ENCODE results near the gene FAU. TPM values are rescaled to one million over a fixed set of nuclear protein-coding genes. Genes with fewer than 3 reads are reported as not detected.
A peak's percentile ranks its signal among the peaks of the same experiment; 100 is the strongest.
"Not testable (repeated sequence)": the region's sequence is repeated elsewhere in the genome, so short reads cannot be mapped to it uniquely, and the experiment has no call there.

FAU gene
- polyA plus RNA-seq, 3 donors = 528 to 810 (median 808) TPM

DNA sequence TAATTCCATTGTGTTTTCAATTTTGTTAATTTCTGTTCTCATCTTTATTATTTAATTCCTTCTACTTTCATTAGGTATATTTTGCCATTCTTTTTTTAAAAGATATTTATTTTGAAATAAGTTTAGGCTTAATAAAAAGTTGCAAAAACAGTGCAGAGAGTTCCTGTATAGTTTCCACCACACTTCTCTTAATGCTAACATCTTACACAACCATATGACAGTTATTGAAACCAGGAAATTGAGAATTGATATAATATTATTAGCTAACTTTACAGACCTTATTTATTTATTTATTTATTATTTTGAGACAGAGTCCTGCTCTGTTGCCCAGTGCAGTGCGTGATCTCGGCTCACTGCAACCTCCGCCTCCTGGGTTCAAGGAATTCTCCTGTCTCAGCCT lies 34.3 kb upstream of the FAU start:
- no peak for DNase-seq (ENCODE audit: extremely low read depth in 1 of 11, low read depth in 9 of 11, low spot score in 4 of 11)

DNA sequence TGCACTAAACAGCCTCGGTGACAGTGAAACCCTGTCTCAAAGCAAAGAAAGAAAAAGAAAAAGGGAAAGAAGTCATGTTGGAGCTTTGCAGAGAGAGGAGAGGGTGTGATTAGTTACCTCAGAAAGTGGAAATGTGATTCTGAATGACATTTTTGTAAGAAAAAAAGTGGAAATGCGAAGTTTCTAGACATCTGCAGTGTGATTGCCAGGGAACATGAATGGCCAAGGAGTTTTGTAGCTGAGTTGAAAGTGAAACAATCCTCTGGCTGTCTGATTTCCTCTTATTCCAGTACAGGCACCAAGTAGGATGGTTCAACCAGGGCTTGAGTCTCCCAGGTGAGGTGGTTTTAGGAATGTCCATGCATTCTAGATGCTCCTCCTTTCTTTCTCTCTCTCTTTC lies 30.2 kb upstream of the FAU start:
- DNase-seq (ENCODE audit: extremely low read depth in 1 of 11, low read depth in 9 of 11, low spot score in 4 of 11) = no peak

- no peak for DNase-seq (ENCODE audit: extremely low read depth in 1 of 11, low read depth in 9 of 11, low spot score in 4 of 11)
These were observed 29.5 kb upstream of the FAU start for GRCh38 chr11:65151331-65151899.

DNA sequence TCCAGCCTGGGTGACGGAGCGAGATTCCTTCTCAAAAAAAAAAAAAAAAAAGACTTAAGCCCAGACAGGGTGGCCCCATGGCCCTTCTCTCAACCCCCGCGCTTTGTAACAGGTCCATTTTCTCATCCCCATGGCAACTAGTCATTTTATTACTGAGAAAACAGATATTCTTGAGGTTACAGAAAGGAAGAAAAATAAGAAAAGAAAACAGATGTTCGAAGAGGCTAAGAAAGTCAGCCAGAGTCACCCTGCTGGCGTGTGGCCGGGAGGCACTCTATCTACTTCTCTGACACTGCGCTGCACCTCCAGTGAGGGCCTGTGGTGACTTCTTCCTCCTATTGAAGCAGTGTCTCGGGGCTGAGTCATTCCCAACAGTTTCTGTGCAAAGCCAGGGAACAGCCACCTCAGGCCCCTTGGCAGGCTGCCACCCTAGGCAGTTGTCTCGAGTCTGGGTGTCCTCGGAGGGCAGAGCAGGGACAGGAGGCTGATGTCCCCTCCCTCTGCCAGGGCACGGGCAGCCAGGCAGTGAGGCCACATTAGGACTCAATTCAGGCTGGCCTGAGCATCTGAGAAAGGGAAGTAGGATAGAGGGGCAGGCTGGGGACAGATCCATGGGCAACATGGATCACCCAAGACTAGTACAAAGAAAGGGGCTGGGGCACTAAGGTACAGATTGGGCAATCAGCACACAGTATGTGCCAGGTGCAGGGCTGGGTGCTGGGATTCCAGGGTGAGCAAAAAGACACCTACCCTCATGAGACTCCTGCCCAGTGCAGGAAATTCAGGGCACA lies 28.8 kb upstream of the FAU start:
- DNase-seq (ENCODE audit: extremely low read depth in 1 of 11, low read depth in 9 of 11, low spot score in 4 of 11) = peak in 2 of 11 donors; percentile 35 to 52

- not testable (repeated sequence) for DNase-seq (ENCODE audit: extremely low read depth in 1 of 11, low read depth in 9 of 11, low spot score in 4 of 11)
These were observed 28.2 kb upstream of the FAU start for GRCh38 chr11:65150131-65150508.

- no peak for DNase-seq (ENCODE audit: extremely low read depth in 1 of 11, low read depth in 9 of 11, low spot score in 4 of 11)
These were observed 26.7 kb upstream of the FAU start for GRCh38 chr11:65148657-65149056.

DNA sequence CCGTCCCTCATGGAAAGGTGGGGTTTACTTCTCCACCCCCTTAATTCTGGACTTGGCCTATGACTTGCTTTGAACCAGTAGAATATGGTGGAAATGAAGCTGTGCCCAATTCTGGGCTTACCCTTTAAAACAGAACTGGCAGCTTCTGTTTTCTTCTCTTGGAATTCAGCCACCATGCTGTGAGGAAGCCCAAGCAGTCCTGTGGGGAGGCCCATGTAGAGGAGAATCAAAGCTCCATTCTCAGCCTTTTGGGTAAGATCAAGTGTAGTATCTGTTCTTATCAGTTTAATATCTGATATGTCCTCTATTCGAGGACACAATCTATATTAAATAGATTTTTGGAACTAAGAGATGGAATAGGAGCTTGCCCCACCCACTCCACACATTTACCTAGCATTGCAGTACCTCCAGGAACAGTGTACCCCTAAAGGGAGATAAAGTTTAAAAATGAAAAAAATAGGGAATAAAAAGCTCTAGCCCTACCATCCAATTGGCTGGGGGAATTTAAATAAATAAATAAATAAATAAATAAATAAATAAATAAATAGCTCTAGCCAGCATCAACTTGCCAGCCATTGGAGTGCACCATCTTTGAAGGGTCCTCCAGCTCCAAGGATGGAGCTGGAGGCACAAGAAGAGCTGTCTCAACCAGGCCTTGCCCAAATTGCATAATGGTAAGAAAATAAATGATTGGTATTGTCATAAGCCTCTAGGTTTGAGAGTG lies 25.6 kb upstream of the FAU start:
- no peak for DNase-seq (ENCODE audit: extremely low read depth in 1 of 11, low read depth in 9 of 11, low spot score in 4 of 11)

GRCh38 chr11:65141896-65142494 lies 20.1 kb upstream of the FAU start:
- DNase-seq (ENCODE audit: extremely low read depth in 1 of 11, low read depth in 9 of 11, low spot score in 4 of 11) = no peak

- DNase-seq (ENCODE audit: extremely low read depth in 1 of 11, low read depth in 9 of 11, low spot score in 4 of 11) = no peak
These were observed 14.7 kb upstream of the FAU start for GRCh38 chr11:65136515-65137096.

DNA sequence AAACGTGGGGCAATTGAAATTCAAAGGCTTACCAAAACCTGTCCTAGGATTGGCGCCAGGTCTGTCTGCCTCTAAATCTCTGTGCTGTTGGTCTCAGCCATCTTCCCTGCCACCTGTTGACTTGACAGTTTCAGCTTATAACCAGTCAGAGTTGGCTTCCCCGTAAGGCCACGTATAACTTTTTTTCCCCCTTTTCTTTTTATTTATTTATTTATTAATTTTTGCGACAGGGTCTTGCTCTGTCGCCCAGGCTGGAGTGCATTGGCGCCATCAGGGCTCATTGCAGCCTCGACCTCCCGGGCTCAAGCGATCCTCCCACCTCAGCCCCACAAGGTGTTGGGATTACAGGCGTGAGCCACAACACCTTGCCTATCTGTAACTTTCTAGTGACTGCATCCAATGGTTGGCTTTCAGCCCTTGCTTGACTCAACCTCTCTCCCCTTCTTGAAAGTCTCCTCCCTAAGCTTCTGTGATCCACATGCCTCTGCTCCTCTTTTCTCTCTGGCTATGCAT lies 13.8 kb upstream of the FAU start:
- no peak for DNase-seq (ENCODE audit: extremely low read depth in 1 of 11, low read depth in 9 of 11, low spot score in 4 of 11)

GRCh38 chr11:65134952-65135632 lies 13.2 kb upstream of the FAU start:
- peak; percentile 82 to 96 (median 92) for DNase-seq (ENCODE audit: extremely low read depth in 1 of 11, low read depth in 9 of 11, low spot score in 4 of 11)

GRCh38 chr11:65134240-65134951 lies 12.5 kb upstream of the FAU start, which contains the start of gene SYVN1:
Gene SYVN1 (minus strand): TSS chr11:65134519. CDS start chr11:65133601, 918 bp downstream.
- DNase-seq (ENCODE audit: extremely low read depth in 1 of 11, low read depth in 9 of 11, low spot score in 4 of 11) = peak in 10 of 11 donors; percentile 72 to 91 (median 82)

DNA sequence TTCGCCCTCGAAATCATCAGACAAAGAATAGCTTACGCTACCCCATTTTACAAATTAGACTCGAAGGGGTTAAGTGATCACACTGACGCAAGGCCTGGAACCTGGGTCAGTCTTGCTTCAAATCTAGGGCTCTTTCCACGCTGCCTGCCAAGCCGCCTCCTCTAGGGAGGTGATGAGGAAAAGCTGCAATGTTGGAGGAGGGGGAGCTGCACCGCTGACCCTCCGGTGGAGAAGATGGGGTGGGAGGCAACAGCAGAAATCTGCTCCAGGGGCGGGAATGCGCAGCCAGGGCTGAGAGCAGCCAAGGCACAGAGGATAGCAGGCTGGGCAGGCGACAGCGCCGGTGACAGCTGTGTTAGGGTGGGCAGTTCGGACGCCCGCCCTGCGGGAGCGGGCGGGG lies 11.8 kb upstream of the FAU start:
- DNase-seq (ENCODE audit: extremely low read depth in 1 of 11, low read depth in 9 of 11, low spot score in 4 of 11) = no peak

GRCh38 chr11:65132988-65133700 lies 11.2 kb upstream of the FAU start:
- no peak for DNase-seq (ENCODE audit: extremely low read depth in 1 of 11, low read depth in 9 of 11, low spot score in 4 of 11)

DNA sequence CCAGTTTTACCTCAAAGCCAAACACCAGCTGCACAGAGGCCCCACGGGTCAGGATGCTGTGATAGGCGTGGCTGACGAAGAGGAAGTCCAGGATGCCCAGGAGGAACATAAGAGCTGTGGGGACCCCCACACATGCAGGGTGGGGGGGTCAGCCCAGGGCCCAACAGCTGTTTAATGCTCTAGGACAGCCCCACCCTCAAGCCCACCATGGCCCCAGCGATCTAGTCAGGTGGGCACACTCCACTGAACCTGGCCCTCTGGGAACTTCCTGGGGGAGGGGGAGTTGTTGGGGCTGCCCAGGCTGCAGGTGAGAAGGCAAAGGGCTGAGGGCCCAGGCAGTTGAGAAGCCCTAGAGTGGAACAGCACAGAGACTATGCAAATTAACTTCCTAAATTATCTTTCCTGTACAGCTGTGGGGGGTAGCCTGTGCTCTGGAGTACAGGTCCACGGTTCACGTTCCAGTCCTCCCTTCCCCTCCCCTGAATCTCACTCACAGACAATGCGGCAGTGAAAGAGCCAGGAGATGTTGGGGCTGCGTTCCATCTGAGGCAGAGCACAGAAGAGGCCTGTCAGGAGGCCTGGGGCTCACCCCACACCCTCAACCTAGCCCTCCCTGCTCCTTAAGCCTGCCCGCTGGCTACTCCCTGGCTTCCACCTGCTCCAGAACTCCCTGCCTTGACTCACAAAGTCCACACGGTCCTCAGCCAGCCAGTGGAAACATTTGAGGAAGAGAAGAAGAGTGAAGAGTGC lies 10.5 kb upstream of the FAU start:
- no peak for DNase-seq (ENCODE audit: extremely low read depth in 1 of 11, low read depth in 9 of 11, low spot score in 4 of 11)

DNA sequence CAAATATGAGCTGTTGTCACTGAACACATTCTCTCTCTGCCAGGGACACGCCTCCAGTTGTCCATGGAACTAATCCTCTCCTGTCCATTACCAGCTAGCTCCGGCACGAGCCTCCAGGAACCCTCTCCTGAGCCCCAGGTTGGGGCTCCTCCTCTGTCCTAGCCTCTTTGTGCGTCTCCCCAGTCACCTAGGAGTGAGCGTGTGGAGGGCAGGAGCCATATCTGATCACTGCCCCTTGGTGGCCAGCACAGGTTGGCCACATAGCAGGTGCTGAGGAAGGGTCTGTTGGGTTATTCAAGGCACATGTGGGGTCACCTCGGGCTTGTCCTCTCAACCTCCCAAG lies 9.9 kb upstream of the FAU start:
- DNase-seq (ENCODE audit: extremely low read depth in 1 of 11, low read depth in 9 of 11, low spot score in 4 of 11) = no peak

GRCh38 chr11:65131417-65131776 lies 9.5 kb upstream of the FAU start:
- no peak for DNase-seq (ENCODE audit: extremely low read depth in 1 of 11, low read depth in 9 of 11, low spot score in 4 of 11)
